SJCRH30 (cell line): Measurements from ENCODE around the gene STMND1. TPM values are rescaled to one million over a fixed set of nuclear protein-coding genes. Genes with fewer than 3 reads are reported as not detected.
"Not testable (repeated sequence)": the region's sequence is repeated elsewhere in the genome, so short reads cannot be mapped to it uniquely, and the experiment has no call there.

Experiments used
- DNase-seq, 2 experiments: peaks; one replicate each; pipeline ENCODE4 v3.0.0-alpha.2; 2015 to 2020
- H3K27ac ChIP-seq: fragments of 250-450 bp; sonication (Bioruptor Pico); 2 replicates; pipeline ENCODE4 v1.5.1; 2020; ENCODE audit warnings: mild to moderate bottlenecking, moderate library complexity
- H3K27me3 ChIP-seq: fragments of 250-450 bp; sonication (Bioruptor Pico); 2 replicates; pipeline ENCODE4 v1.5.1; 2020; ENCODE audit warnings: mild to moderate bottlenecking, moderate library complexity
- H3K36me3 ChIP-seq: fragments of 250-450 bp; sonication (Bioruptor Pico); 2 replicates; pipeline ENCODE4 v1.5.1; 2020; ENCODE audit warnings: mild to moderate bottlenecking, moderate library complexity
- H3K4me1 ChIP-seq: fragments of 250-450 bp; sonication (Bioruptor Pico); 2 replicates; pipeline ENCODE4 v1.5.1; 2020; ENCODE audit warnings: mild to moderate bottlenecking, moderate library complexity
- H3K4me3 ChIP-seq: fragments of 250-450 bp; sonication (Bioruptor Pico); 2 replicates; pipeline ENCODE4 v1.5.1; 2020; ENCODE audit warnings: mild to moderate bottlenecking, moderate library complexity
- H3K9me3 ChIP-seq: fragments of 250-450 bp; sonication (Bioruptor Pico); replicated peaks from 2 replicates; pipeline ENCODE4 v1.5.1; 2020; ENCODE audit warnings: mild to moderate bottlenecking, moderate library complexity
- total RNA-seq: library from RNA; depleted of rRNA; stranded (reverse); fragments of >200 nt; shearing (Covaris generic); gene quantifications from 2 replicates; pipeline ENCODE4 v1.2.3, GENCODE V29; 2014; rRNA removed

The STMND1 gene
- total RNA-seq, result not detected in 2 replicates

GRCh38 chr6:17101422-17102257 lies at the start of gene STMND1:
STMND1 (plus strand) TSS chr6:17102050; CDS start chr6:17102258, 208 bp downstream.
- H3K36me3 ChIP-seq, result no peaks in the 10 kb centered on the region
- H3K4me3 ChIP-seq, result peak within 1 kb of the TSS; percentile 41
- H3K27ac ChIP-seq, result no peak within 1 kb of the TSS
- peak; percentile 11 to 41 for DNase-seq
- H3K4me1 ChIP-seq, result peaks cover 3% of the 10 kb centered on the region; the same call in 1 of the 2 replicates
- no peaks in the 10 kb centered on the region for H3K27me3 ChIP-seq
- no peaks in the 10 kb centered on the region for H3K9me3 ChIP-seq

GRCh38 chr6:17054647-17055046 lies 47.2 kb upstream of the STMND1 start:
- Histone ChIP-seq H3K4me1 (no peaks in the 10 kb centered on the region), H3K27ac (no peak overlapping the region), H3K27me3 (no peaks in the 10 kb centered on the region), H3K9me3 (no peaks in the 10 kb centered on the region), H3K36me3 (no peaks in the 10 kb centered on the region), H3K4me3 (no peak overlapping the region)
- DNase-seq, result no peak

- Histone ChIP-seq H3K36me3 (no peaks in the 10 kb centered on the region), H3K9me3 (no peaks in the 10 kb centered on the region), H3K4me1 (no peaks in the 10 kb centered on the region), H3K4me3 (no peak overlapping the region), H3K27ac (no peak overlapping the region), H3K27me3 (no peaks in the 10 kb centered on the region)
- no peak for DNase-seq
Measured at GRCh38 chr6:17057322-17057721, 44.5 kb upstream of the STMND1 start.

- no peak for DNase-seq
- H3K27ac ChIP-seq, result no peak overlapping the region
- no peaks in the 10 kb centered on the region for H3K27me3 ChIP-seq
- no peak overlapping the region for H3K4me3 ChIP-seq
- H3K9me3 ChIP-seq, result no peaks in the 10 kb centered on the region
- H3K4me1 ChIP-seq, result no peaks in the 10 kb centered on the region
- H3K36me3 ChIP-seq, result no peaks in the 10 kb centered on the region
Measured at GRCh38 chr6:17058550-17058949, 43.3 kb upstream of the STMND1 start.

- no peak for DNase-seq
Measured at GRCh38 chr6:17059022-17059421, 42.8 kb upstream of the STMND1 start.

GRCh38 chr6:17059850-17060249 lies 42.0 kb upstream of the STMND1 start:
- Histone ChIP-seq H3K4me3 (no peak overlapping the region), H3K9me3 (no peaks in the 10 kb centered on the region), H3K4me1 (no peaks in the 10 kb centered on the region), H3K36me3 (no peaks in the 10 kb centered on the region), H3K27ac (no peak overlapping the region), H3K27me3 (no peaks in the 10 kb centered on the region)
- DNase-seq, result no peak

More at GRCh38 chr6:17059022-17059421, 42.8 kb upstream of the STMND1 start:
- no peaks in the 10 kb centered on the region for H3K9me3 ChIP-seq
- no peaks in the 10 kb centered on the region for H3K4me1 ChIP-seq
- no peaks in the 10 kb centered on the region for H3K27me3 ChIP-seq
- no peaks in the 10 kb centered on the region for H3K36me3 ChIP-seq
- H3K27ac ChIP-seq, result no peak overlapping the region
- H3K4me3 ChIP-seq, result no peak overlapping the region

- Histone ChIP-seq H3K4me1 (no peaks in the 10 kb centered on the region), H3K4me3 (no peak overlapping the region), H3K9me3 (no peaks in the 10 kb centered on the region), H3K27ac (no peak overlapping the region), H3K27me3 (no peaks in the 10 kb centered on the region), H3K36me3 (no peaks in the 10 kb centered on the region)
- no peak for DNase-seq
Measured at GRCh38 chr6:17061097-17061496, 40.8 kb upstream of the STMND1 start.

- Histone ChIP-seq H3K27me3 (no peaks in the 10 kb centered on the region), H3K4me1 (no peaks in the 10 kb centered on the region), H3K9me3 (no peaks in the 10 kb centered on the region)
Measured at GRCh38 chr6:17062871-17063440, 38.9 kb upstream of the STMND1 start.

GRCh38 chr6:17064975-17065374 lies 36.9 kb upstream of the STMND1 start:
- Histone ChIP-seq H3K36me3 (no peaks in the 10 kb centered on the region), H3K4me3 (no peak overlapping the region), H3K27me3 (no peaks in the 10 kb centered on the region), H3K9me3 (no peaks in the 10 kb centered on the region), H3K4me1 (no peaks in the 10 kb centered on the region), H3K27ac (no peak overlapping the region)
- DNase-seq, result no peak

More at GRCh38 chr6:17062871-17063440, 38.9 kb upstream of the STMND1 start:
- Histone ChIP-seq H3K4me3 (no peak overlapping the region), H3K27ac (no peak overlapping the region), H3K36me3 (no peaks in the 10 kb centered on the region)
- no peak for DNase-seq

GRCh38 chr6:17066610-17067009 lies 35.2 kb upstream of the STMND1 start:
- Histone ChIP-seq H3K36me3 (no peaks in the 10 kb centered on the region), H3K4me3 (no peak overlapping the region), H3K4me1 (no peaks in the 10 kb centered on the region), H3K27ac (no peak overlapping the region), H3K9me3 (no peaks in the 10 kb centered on the region), H3K27me3 (no peaks in the 10 kb centered on the region)
- no peak for DNase-seq

GRCh38 chr6:17068972-17069371 lies 32.9 kb upstream of the STMND1 start:
- not testable (repeated sequence) for H3K27ac ChIP-seq, H3K4me1 ChIP-seq, DNase-seq, H3K9me3 ChIP-seq, H3K27me3 ChIP-seq, H3K36me3 ChIP-seq, H3K4me3 ChIP-seq

- not testable (repeated sequence) for H3K27me3 ChIP-seq, H3K4me3 ChIP-seq, H3K9me3 ChIP-seq, H3K36me3 ChIP-seq, H3K27ac ChIP-seq, H3K4me1 ChIP-seq, DNase-seq
Measured at GRCh38 chr6:17070400-17070799, 31.4 kb upstream of the STMND1 start.

- not testable (repeated sequence) for H3K36me3 ChIP-seq, H3K4me1 ChIP-seq, H3K9me3 ChIP-seq, H3K27me3 ChIP-seq, H3K4me3 ChIP-seq, H3K27ac ChIP-seq, DNase-seq
Measured at GRCh38 chr6:17073596-17073995, 28.3 kb upstream of the STMND1 start.

GRCh38 chr6:17081273-17081672 lies 20.6 kb upstream of the STMND1 start:
- H3K36me3 ChIP-seq, result no peaks in the 10 kb centered on the region
- H3K9me3 ChIP-seq, result no peaks in the 10 kb centered on the region
- H3K27ac ChIP-seq, result no peak overlapping the region
- no peaks in the 10 kb centered on the region for H3K27me3 ChIP-seq
- H3K4me1 ChIP-seq, result no peaks in the 10 kb centered on the region
- H3K4me3 ChIP-seq, result no peak overlapping the region
- DNase-seq, result no peak

- H3K27me3 ChIP-seq, result no peaks in the 10 kb centered on the region
- no peak for DNase-seq
- H3K9me3 ChIP-seq, result no peaks in the 10 kb centered on the region
- H3K4me3 ChIP-seq, result no peak overlapping the region
- H3K36me3 ChIP-seq, result no peaks in the 10 kb centered on the region
- no peaks in the 10 kb centered on the region for H3K4me1 ChIP-seq
- no peak overlapping the region for H3K27ac ChIP-seq
Measured at GRCh38 chr6:17081860-17082508, 19.9 kb upstream of the STMND1 start.
